Astrocyte of the hippocampus (primary cell): ENCODE measurements around the gene MATK.
"Not testable (repeated sequence)": the region's sequence is repeated elsewhere in the genome, so short reads cannot be mapped to it uniquely, and the experiment has no call there.

Experiments
- DNase-seq: peaks from one replicate; pipeline ENCODE4 v3.0.0; 2011; ENCODE audit warnings: low read depth, low spot score

Gene MATK

DNA sequence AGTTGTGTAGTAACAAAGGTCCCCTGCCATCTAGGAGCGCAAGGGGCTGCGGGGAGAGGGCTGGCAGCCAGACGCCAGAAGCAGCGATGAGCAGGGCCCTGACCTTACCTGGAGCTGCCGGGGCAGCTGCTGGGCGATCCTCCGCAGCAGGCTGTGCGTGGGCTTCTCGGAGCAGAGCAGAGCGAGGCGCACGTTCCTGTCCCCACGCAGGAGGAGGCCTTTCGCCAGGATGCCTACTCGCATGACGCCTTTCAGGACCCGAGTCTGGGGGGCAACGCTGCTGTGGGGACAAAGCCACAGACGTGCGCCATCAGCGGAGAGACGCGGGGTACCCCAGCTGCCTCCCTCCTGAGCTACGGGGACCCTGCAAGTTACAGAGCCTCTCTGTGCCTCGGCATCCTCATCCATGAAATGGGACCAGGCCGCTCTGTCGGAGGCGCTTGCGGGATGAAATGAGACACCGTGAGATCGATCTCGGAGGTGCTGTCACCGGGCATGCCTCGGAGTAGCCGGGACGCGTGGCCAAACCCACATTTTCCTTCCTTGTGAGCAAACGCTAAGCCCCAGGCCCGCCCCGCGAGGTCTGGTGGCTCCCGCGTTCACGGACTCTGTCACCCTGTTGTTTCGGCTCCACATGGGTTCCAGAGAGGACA, 30.5 kb upstream of the MATK start:
- no peak for DNase-seq

- not testable (repeated sequence) for DNase-seq
Measured at GRCh38 chr19:3816148-3816547, 30.0 kb upstream of the MATK start.

- no peak for DNase-seq
Measured at GRCh38 chr19:3814648-3815047, 28.5 kb upstream of the MATK start.

DNA sequence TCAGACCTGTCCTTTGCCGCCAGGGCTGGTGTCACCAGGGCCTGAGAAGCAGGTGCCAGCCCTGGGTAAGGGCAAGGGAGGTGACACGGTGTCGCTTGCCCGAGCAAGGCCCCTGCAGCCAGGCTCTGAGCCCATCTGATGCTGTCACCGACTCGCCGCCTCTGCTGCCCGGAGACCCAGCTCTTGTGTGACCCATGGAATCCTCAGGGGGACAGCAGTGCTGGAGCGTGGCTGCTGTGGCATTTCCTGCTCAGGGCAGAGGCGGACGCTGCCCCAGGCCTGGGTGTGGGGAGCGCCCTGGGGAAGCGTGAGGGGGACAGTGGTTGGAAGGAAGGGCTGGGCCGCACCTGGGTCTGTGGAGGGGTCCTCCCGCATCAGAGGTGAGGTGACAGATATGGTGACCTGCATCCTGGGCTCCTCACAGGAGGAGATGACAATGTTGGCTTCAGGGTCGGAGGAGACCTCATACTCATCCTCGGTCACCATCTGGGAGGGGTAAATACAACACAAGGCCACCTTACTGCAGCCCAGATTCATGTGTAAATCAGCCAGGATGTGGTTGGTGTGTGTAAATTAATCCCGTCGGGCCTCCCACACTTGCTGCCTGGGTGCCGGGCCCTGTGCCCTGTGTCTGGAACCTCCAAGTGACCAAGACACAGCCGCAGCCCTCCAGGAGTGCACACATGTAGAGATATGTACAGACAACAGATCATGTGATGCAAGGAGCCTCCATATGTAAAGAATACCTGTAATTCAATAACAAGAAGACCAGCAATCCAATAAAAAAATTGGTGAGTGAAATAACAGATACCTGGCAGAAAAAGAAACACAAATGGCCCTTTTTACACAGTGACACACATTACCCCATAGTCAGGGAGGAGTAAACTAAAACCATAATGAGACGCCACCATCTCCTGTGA, 27.6 kb upstream of the MATK start:
- DNase-seq: no peak

- DNase-seq: no peak
Measured at GRCh38 chr19:3810708-3811355, 24.7 kb upstream of the MATK start.

GRCh38 chr19:3809881-3810707, 23.9 kb upstream of the MATK start:
- DNase-seq: no peak

GRCh38 chr19:3808420-3809143, 22.4 kb upstream of the MATK start:
- DNase-seq: no peak

DNA sequence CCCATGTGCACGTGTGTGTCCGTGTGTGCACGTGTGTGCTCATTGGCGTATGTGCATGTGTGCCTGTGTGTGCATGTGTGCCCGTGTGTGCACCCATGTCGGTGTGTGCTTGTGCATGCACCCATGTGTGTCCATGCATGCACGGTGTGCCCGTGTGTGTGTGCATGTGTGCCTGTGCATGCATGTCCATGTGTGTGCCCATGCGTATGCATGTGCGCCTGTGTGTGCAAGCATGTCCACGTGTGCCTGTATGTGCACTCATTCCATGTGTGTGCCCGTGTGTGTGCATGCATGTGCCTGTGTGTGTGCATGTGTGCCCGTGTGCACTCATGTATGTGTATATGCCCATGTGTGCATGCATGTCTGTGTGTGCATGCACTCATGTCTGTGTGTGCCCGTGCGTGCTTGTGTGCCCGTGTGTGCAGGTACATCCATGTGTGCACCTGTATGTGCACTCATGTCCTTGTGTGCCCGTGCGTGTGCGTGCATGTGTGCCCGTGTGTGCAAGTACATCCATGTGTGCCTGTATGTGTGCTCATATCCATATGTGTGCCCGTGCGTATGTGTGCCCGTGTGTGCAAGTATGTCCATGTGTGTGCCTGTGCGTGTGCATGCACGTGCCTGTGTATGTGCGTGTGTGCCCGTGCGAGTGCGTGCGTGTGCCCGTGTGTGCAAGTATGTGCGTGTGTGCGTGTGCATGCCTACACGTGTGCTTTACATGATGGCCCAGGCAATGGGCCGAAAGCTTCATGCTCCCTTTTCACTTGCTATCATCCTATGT, 21.6 kb upstream of the MATK start:
- DNase-seq: no peak

DNA sequence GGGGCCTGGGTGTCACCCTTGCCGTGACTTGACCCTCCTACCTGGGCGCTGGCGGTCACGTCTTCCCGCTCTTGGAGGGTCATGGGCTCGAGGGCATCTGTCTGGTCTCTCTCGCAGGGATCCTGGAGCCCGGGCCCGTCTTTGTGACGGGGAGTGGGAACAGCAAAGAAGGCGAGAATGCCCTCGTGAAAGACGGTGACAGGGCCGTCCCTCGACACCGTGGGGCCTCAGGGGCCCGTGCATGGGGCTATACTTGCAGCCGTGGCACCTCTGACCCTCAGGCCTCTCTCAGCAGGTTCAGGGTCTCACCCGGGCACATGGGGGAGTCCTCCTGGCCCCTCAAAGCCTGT, 20.9 kb upstream of the MATK start:
- DNase-seq: no peak

- DNase-seq: no peak
Measured at GRCh38 chr19:3805859-3806258, 19.7 kb upstream of the MATK start.

DNA sequence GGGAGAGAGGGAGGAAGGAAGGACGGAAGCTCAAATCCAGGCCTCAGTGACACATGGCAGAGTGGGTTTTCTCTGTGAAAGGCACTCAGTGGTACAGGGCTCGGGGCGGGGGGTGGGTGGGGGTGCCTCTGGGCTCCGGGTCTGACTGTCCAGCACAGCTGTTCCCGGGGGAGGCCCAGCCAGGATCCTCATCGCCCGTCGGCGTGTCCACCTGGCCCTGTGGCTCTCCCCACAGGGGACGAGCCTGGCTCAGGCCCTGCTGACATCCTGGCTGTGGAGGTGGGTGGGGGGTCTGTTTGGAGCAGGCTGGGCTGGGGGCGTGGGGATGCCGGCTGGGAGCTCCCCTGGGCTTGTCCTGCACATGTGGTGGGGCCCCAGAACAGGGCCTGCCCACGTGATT, 18.2 kb upstream of the MATK start:
- DNase-seq: no peak

GRCh38 chr19:3803986-3804385, 17.8 kb upstream of the MATK start:
- no peak for DNase-seq

GRCh38 chr19:3803114-3803888, 17.1 kb upstream of the MATK start:
- no peak for DNase-seq

GRCh38 chr19:3801412-3802096, 15.4 kb upstream of the MATK start:
- peak; percentile 55 for DNase-seq

- DNase-seq: no peak
Measured at GRCh38 chr19:3800996-3801395, 14.8 kb upstream of the MATK start.

DNA sequence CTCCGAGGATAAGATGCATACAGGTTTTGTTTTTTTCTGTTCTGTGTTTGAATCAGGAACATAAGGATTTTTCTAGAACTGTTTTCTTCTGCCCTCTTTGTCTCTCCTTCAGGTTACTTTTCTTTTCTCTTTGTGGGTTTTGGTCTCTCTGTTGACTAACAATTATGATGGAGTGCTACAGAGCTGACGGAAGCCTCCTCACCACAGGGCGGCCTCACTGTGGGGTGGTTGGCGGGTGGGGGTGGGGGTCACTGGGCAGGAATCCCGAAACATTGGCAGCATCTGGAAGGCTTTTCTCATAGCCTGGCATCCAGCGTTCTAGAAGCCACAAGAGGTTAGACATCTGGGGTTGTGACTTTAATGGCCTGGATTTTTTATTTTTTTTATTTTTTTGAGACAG, 12.0 kb upstream of the MATK start:
- DNase-seq: no peak

GRCh38 chr19:3796358-3796757, 10.2 kb upstream of the MATK start:
- no peak for DNase-seq

DNA sequence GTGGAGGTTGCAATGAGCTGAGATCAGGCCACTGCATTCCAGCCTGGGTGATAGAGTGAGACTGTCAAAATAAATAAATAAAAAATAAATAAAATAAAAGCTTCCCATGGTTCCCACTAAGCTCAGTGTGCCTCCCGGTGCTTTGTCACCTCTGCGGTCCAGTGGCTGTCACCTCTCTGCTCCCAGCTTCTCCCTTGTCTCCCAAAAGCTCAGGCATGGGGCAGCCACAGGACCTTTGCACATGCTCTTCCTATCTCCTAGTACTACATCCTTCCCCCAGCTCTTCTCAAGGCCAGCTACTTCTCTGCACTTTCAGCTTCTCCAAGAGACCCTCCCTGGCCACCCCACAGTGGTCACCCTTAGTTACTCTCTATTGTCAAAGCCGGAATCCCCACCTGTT, 7.6 kb upstream of the MATK start:
- no peak for DNase-seq

DNA sequence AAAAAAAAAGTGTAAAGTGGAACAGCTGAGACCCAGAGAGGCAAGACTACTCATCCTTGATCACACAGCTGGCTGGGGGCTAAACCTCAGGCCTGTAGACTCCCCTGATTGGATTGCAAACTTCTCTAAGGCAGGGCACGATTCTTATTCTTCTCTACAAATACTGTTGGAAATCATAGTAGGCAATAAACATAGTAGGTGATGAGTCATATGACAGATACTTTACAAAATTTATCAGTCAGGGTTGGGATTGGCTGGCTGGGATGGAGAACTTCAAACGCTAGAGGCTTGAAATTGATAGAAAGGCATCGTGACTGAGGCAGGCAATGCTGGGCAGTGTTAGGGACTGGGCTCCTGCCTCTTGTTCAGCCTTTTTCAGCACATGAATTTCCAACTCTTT, 5.9 kb upstream of the MATK start:
- DNase-seq: no peak
